Mesothelial cell of epicardium (in vitro differentiated cells): ENCODE results near the gene KPTN. TPM values are rescaled to one million over a fixed set of nuclear protein-coding genes. Genes with fewer than 3 reads are reported as not detected.

ENCODE experiments used
- DNase-seq, 2 experiments: peaks; one replicate each; pipeline ENCODE4 v3.0.0; 2021; ENCODE audit warnings: low spot score in 2 of 2; ENCODE audit not compliant: unreplicated experiment in 2 of 2
- H3K27ac Mint-ChIP-seq: 2 replicates; pipeline ENCODE4 v1.8.0; 2021; ENCODE audit warnings: mixed read lengths
- H3K27me3 Mint-ChIP-seq: 2 replicates; pipeline ENCODE4 v1.8.0; 2021; ENCODE audit warnings: low read depth, mixed read lengths
- H3K36me3 Mint-ChIP-seq: 2 replicates; pipeline ENCODE4 v1.8.0; 2021; ENCODE audit warnings: mixed read lengths
- H3K4me1 Mint-ChIP-seq: 2 replicates; pipeline ENCODE4 v1.8.0; 2021; ENCODE audit warnings: mixed read lengths
- H3K4me3 Mint-ChIP-seq: 2 replicates; pipeline ENCODE4 v1.8.0; 2021; ENCODE audit warnings: mild to moderate bottlenecking, moderate library complexity, mixed read lengths
- H3K9me3 Mint-ChIP-seq: 2 replicates; pipeline ENCODE4 v1.8.0; 2021; ENCODE audit warnings: mixed read lengths
- total RNA-seq: library from RNA; stranded (reverse); gene quantifications from 3 replicates; pipeline ENCODE4 v1.2.1, GENCODE V29; 2021
- TF ChIP-seq, protein P1 (sequence below): fragments of 200-600 bp; sonication (generic); IDR thresholded peaks from one replicate; pipeline ENCODE4 v1.5.0; 2021; ENCODE audit warnings: antibody characterized with exemption; ENCODE audit not compliant: unreplicated experiment

The KPTN gene
- total RNA-seq, 1 donor from 2014 or later: 18.4 TPM

- H3K4me1 Mint-ChIP-seq: peaks cover 12% of the 10 kb centered on the region
- peak overlapping the region; percentile 93 for H3K4me3 Mint-ChIP-seq
- TF ChIP-seq, protein P1, sequence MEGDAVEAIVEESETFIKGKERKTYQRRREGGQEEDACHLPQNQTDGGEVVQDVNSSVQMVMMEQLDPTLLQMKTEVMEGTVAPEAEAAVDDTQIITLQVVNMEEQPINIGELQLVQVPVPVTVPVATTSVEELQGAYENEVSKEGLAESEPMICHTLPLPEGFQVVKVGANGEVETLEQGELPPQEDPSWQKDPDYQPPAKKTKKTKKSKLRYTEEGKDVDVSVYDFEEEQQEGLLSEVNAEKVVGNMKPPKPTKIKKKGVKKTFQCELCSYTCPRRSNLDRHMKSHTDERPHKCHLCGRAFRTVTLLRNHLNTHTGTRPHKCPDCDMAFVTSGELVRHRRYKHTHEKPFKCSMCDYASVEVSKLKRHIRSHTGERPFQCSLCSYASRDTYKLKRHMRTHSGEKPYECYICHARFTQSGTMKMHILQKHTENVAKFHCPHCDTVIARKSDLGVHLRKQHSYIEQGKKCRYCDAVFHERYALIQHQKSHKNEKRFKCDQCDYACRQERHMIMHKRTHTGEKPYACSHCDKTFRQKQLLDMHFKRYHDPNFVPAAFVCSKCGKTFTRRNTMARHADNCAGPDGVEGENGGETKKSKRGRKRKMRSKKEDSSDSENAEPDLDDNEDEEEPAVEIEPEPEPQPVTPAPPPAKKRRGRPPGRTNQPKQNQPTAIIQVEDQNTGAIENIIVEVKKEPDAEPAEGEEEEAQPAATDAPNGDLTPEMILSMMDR: no peak
- DNase-seq: no peak
- peaks cover 3% of the 10 kb centered on the region for H3K36me3 Mint-ChIP-seq
- no peaks in the 10 kb centered on the region for H3K9me3 Mint-ChIP-seq
- H3K27me3 Mint-ChIP-seq: peaks cover 27% of the 10 kb centered on the region
- no peak overlapping the region for H3K27ac Mint-ChIP-seq
Observed at GRCh38 chr19:47483200-47483599, 819 bp downstream of the KPTN start.

GRCh38 chr19:47481460-47482052 is 2.5 kb downstream of the KPTN start:
- H3K36me3 Mint-ChIP-seq: peaks cover 3% of the 10 kb centered on the region
- DNase-seq: no peak
- H3K4me3 Mint-ChIP-seq: peak overlapping the region; percentile 26
- no peak overlapping the region for H3K27ac Mint-ChIP-seq
- peaks cover 12% of the 10 kb centered on the region for H3K4me1 Mint-ChIP-seq
- H3K9me3 Mint-ChIP-seq: no peaks in the 10 kb centered on the region
- TF ChIP-seq, protein P1: no peak
- peaks cover 27% of the 10 kb centered on the region for H3K27me3 Mint-ChIP-seq

GRCh38 chr19:47480658-47481057 is 3.4 kb downstream of the KPTN start:
- TF ChIP-seq, protein P1: no peak
- H3K4me3 Mint-ChIP-seq: no peak overlapping the region
- DNase-seq: no peak
- H3K36me3 Mint-ChIP-seq: peaks cover 3% of the 10 kb centered on the region
- peaks cover 27% of the 10 kb centered on the region for H3K27me3 Mint-ChIP-seq
- H3K9me3 Mint-ChIP-seq: no peaks in the 10 kb centered on the region
- H3K4me1 Mint-ChIP-seq: peaks cover 12% of the 10 kb centered on the region
- no peak overlapping the region for H3K27ac Mint-ChIP-seq

- DNase-seq: no peak
- Mint-ChIP-seq H3K27me3 (peaks cover 27% of the 10 kb centered on the region), H3K9me3 (no peaks in the 10 kb centered on the region), H3K4me1 (peaks cover 10% of the 10 kb centered on the region), H3K27ac (no peak overlapping the region), H3K36me3 (peaks cover 3% of the 10 kb centered on the region), H3K4me3 (no peak overlapping the region)
- TF ChIP-seq, protein P1: no peak
Observed at GRCh38 chr19:47479701-47480503, 4.1 kb downstream of the KPTN start.

DNA sequence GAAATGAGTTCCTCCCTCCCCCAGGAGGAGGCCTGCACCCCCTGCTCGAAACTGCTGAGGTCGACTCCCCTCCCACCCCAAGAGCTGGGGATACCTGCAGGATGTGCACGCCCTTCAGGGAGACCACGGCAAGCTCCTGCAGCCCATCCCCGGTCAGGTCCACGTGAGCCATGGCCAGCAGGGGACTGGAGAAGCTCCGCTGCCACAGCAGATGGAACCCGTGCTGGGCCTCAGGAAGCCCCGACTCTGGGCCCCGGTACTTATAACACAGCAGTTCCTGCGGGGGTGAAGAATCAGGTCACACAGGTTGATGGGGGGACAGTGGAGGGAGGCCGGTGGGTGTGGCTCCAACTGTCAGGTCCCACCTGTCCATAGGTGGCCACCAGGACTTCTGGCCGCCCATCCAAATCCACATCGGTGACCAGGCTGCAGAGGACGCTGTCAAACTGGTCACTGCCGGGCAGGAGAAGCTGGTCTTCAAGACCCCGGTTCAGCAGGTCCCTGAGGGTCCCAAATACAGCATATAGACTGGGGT is 7.5 kb downstream of the KPTN start:
- Mint-ChIP-seq H3K4me1 (peaks cover 7% of the 10 kb centered on the region), H3K27ac (no peak overlapping the region), H3K27me3 (peaks cover 27% of the 10 kb centered on the region), H3K4me3 (no peak overlapping the region), H3K9me3 (no peaks in the 10 kb centered on the region), H3K36me3 (peaks cover 3% of the 10 kb centered on the region)
- TF ChIP-seq, protein P1: no peak
- no peak for DNase-seq
